PC-9 (cell line): ENCODE results near the gene ALCAM. TPM values are rescaled to one million over a fixed set of nuclear protein-coding genes. Genes with fewer than 3 reads are reported as not detected.

Experiments used
- BruUV-seq: library from RNA; stranded (reverse); fragments of 400-500 nt; replicated peaks from 2 replicates; lab custom pipeline; 2021; lab: Mats Ljungman, UMichigan
- CTCF ChIA-PET: fragments of 300-600 bp; sonication (Branson Sonifier 250); formaldehyde crosslinking; loops from one replicate; lab custom pipeline; 2022; ENCODE audit warnings: antibody characterized with exemption; lab: Charles Lee
- POLR2A ChIA-PET: fragments of 300-600 bp; sonication (Branson Sonifier 250); formaldehyde crosslinking; loops from one replicate; lab custom pipeline; 2022; ENCODE audit warnings: antibody characterized with exemption; ENCODE audit not compliant: unreplicated experiment; lab: Charles Lee
- DNase-seq, 2 experiments: peaks; one replicate each; pipeline versions ENCODE4 v3.0.0 to v3.0.0-alpha.2; 2015 to 2022; ENCODE audit warnings: mixed read lengths in 1 of 2
- H2AFZ ChIP-seq: fragments of 200-600 bp; sonication (generic); 2 replicates; pipeline ENCODE4 v1.8.1; 2017; ENCODE audit warnings: antibody characterized with exemption
- H3F3A ChIP-seq: fragments of 200-600 bp; sonication (generic); 2 replicates; pipeline ENCODE4 v1.8.1; 2017; ENCODE audit warnings: antibody characterized with exemption, mild to moderate bottlenecking, low read depth; ENCODE audit not compliant: insufficient read depth
- H3K27ac ChIP-seq: fragments of 200-600 bp; sonication (generic); 2 replicates; pipeline ENCODE4 v1.6.1; 2016; ENCODE audit warnings: mixed run types
- H3K27me3 ChIP-seq: fragments of 200-600 bp; sonication (generic); 2 replicates; pipeline ENCODE4 v1.6.1; 2016; ENCODE audit warnings: low read depth, mixed run types; ENCODE audit not compliant: insufficient read depth
- H3K36me3 ChIP-seq: fragments of 200-600 bp; sonication (generic); 2 replicates; pipeline ENCODE4 v1.6.1; 2016; ENCODE audit warnings: low read depth, mixed run types
- H3K4me1 ChIP-seq: fragments of 200-600 bp; sonication (generic); replicated peaks from 2 replicates; pipeline ENCODE4 v1.6.1; 2016; ENCODE audit warnings: mixed run types; ENCODE audit not compliant: insufficient read depth
- H3K4me2 ChIP-seq: fragments of 200-600 bp; sonication (generic); 2 replicates; pipeline ENCODE4 v1.6.1; 2017; ENCODE audit warnings: mixed run types
- H3K4me3 ChIP-seq: fragments of 200-600 bp; sonication (generic); 2 replicates; pipeline ENCODE4 v1.6.1; 2016; ENCODE audit warnings: mixed run types
- H3K79me2 ChIP-seq: fragments of 200-600 bp; sonication (generic); 2 replicates; pipeline ENCODE4 v1.6.1; 2017; ENCODE audit warnings: low read depth, mixed run types
- H3K9me2 ChIP-seq: fragments of 200-600 bp; sonication (generic); 2 replicates; pipeline ENCODE4 v1.8.1; 2017; ENCODE audit warnings: mild to moderate bottlenecking; ENCODE audit not compliant: insufficient read depth
- H3K9me3 ChIP-seq: fragments of 200-600 bp; sonication (generic); 2 replicates; pipeline ENCODE4 v1.8.1; 2016; ENCODE audit warnings: low read depth; ENCODE audit not compliant: insufficient read depth
- H4K20me1 ChIP-seq: fragments of 200-600 bp; sonication (generic); 2 replicates; pipeline ENCODE4 v1.8.1; 2017; ENCODE audit not compliant: insufficient read depth
- CTCF ChIP-seq: fragments of 200-600 bp; sonication (generic); conservative IDR thresholded peaks from 2 replicates; pipeline ENCODE4 v1.6.1; 2017; ENCODE audit warnings: mixed run types, antibody characterized with exemption, mild to moderate bottlenecking, moderate library complexity
- EZH2 ChIP-seq: fragments of 200-600 bp; sonication (generic); IDR thresholded peaks from 2 replicates; pipeline ENCODE4 v1.8.0; 2017; ENCODE audit warnings: antibody characterized with exemption, low read depth
- intact Hi-C: fragments of 100-400 bp; cut with micrococcal nuclease; formaldehyde crosslinking; loops from one replicate; pipeline ENCODE4 v1.10.0; 2022; ENCODE audit not compliant: unreplicated experiment
- total RNA-seq: library from RNA; stranded (reverse); gene quantifications from 2 replicates; pipeline ENCODE4 v1.2.3, GENCODE V29; 2021

Gene ALCAM
- total RNA-seq, 1 experiment from 2014 or later = 132 TPM

- no TSS peak for BruUV-seq
- H3K4me2 ChIP-seq = 0 out of 2 replicates have a peak overlapping the region, but pooled peaks have one; percentile 1
- H3K9me3 ChIP-seq = no peaks in the 10 kb centered on the region
- H3K36me3 ChIP-seq = no peaks in the 10 kb centered on the region
- TF ChIP-seq EZH2 (no peak), CTCF (no peak)
- DNase-seq = peak in 1 of 2 experiments; percentile 76
- no peak overlapping the region for H3K4me3 ChIP-seq
- no peak overlapping the region for H2AFZ ChIP-seq
- H3K79me2 ChIP-seq = no peaks in the 10 kb centered on the region
- CTCF ChIA-PET = interaction anchor here (0.5 kb wide), 1 partner anchor 1361 kb away, joined by 10 read pairs; no protein-coding TSS in a partner anchor
- no peaks in the 10 kb centered on the region for H3K27me3 ChIP-seq
- H3K27ac ChIP-seq = no peak overlapping the region
- no peaks in the 10 kb centered on the region for H3F3A ChIP-seq
- H4K20me1 ChIP-seq = no peaks in the 10 kb centered on the region
- POLR2A ChIA-PET = no interaction called here
- H3K9me2 ChIP-seq = no peaks in the 10 kb centered on the region
- intact Hi-C loops = no loop called here
- peaks cover 23% of the 10 kb centered on the region for H3K4me1 ChIP-seq
These were observed 14.9 kb upstream of the ALCAM start for GRCh38 chr3:105351821-105352220.

GRCh38 chr3:105352976-105353375, 13.7 kb upstream of the ALCAM start:
- TF ChIP-seq CTCF = no peak
- TF ChIP-seq EZH2 = no peak
- no peaks in the 10 kb centered on the region for H3K27me3 ChIP-seq
- intact Hi-C loops = no loop called here
- H4K20me1 ChIP-seq = no peaks in the 10 kb centered on the region
- H3K4me1 ChIP-seq = peaks cover 23% of the 10 kb centered on the region
- no peaks in the 10 kb centered on the region for H3K36me3 ChIP-seq
- BruUV-seq = no TSS peak
- no peaks in the 10 kb centered on the region for H3K9me3 ChIP-seq
- no peaks in the 10 kb centered on the region for H3K79me2 ChIP-seq
- no peak overlapping the region for H3K27ac ChIP-seq
- CTCF ChIA-PET = no interaction called here
- H3K4me2 ChIP-seq = peak overlapping the region; percentile 46; the same call in 1 of the 2 replicates
- POLR2A ChIA-PET = no interaction called here
- H2AFZ ChIP-seq = 0 out of 2 replicates have a peak overlapping the region, but pooled peaks have one; percentile 10
- H3K4me3 ChIP-seq = peak overlapping the region; percentile 31; the same call in 1 of the 2 replicates
- DNase-seq = no peak
- H3K9me2 ChIP-seq = no peaks in the 10 kb centered on the region
- H3F3A ChIP-seq = no peaks in the 10 kb centered on the region

GRCh38 chr3:105353485-105354161, 13.1 kb upstream of the ALCAM start:
- no peaks in the 10 kb centered on the region for H3F3A ChIP-seq
- CTCF ChIA-PET = no interaction called here
- no peaks in the 10 kb centered on the region for H3K79me2 ChIP-seq
- H3K27ac ChIP-seq = no peak overlapping the region
- no peaks in the 10 kb centered on the region for H3K36me3 ChIP-seq
- peak overlapping the region; percentile 20; the same call in 1 of the 2 replicates for H2AFZ ChIP-seq
- H3K27me3 ChIP-seq = no peaks in the 10 kb centered on the region
- H4K20me1 ChIP-seq = no peaks in the 10 kb centered on the region
- POLR2A ChIA-PET = no interaction called here
- TF ChIP-seq EZH2 = no peak
- BruUV-seq = TSS peak; percentile 95
- intact Hi-C loops = no loop called here
- H3K4me2 ChIP-seq = peak overlapping the region; percentile 46
- no peaks in the 10 kb centered on the region for H3K9me2 ChIP-seq
- H3K4me1 ChIP-seq = peaks cover 23% of the 10 kb centered on the region
- peak overlapping the region; percentile 31; the same call in 1 of the 2 replicates for H3K4me3 ChIP-seq
- H3K9me3 ChIP-seq = no peaks in the 10 kb centered on the region
- DNase-seq = peak; percentile 23 to 64
